Progenitor cell of endocrine pancreas (in vitro differentiated cells): ENCODE results near the gene ANO2. TPM values are rescaled to one million over a fixed set of nuclear protein-coding genes. Genes with fewer than 3 reads are reported as not detected.

Experiments used
- DNase-seq: peaks from one replicate; pipeline ENCODE4 v3.0.0; 2021; ENCODE audit warnings: low spot score; ENCODE audit not compliant: unreplicated experiment
- H3K27ac Mint-ChIP-seq: 2 replicates; pipeline ENCODE4 v1.8.0; 2021; ENCODE audit warnings: mild to moderate bottlenecking, moderate library complexity, mixed read lengths
- H3K27me3 Mint-ChIP-seq: 2 replicates; pipeline ENCODE4 v1.8.0; 2021; ENCODE audit warnings: mixed read lengths
- H3K36me3 Mint-ChIP-seq: 2 replicates; pipeline ENCODE4 v1.8.0; 2022; ENCODE audit warnings: mixed read lengths; ENCODE audit not compliant: insufficient read depth
- H3K4me1 Mint-ChIP-seq: 2 replicates; pipeline ENCODE4 v1.8.0; 2021; ENCODE audit warnings: low read depth, mixed read lengths
- H3K4me3 Mint-ChIP-seq: 2 replicates; pipeline ENCODE4 v1.8.0; 2021; ENCODE audit warnings: low read depth, mild to moderate bottlenecking, moderate library complexity, mixed read lengths
- H3K9me3 Mint-ChIP-seq: 2 replicates; pipeline ENCODE4 v1.8.0; 2021; ENCODE audit warnings: low read depth, mixed read lengths
- CTCF ChIP-seq: fragments of 200-600 bp; sonication (generic); IDR thresholded peaks from one replicate; pipeline ENCODE4 v1.5.0; 2021; ENCODE audit warnings: antibody characterized with exemption, mild to moderate bottlenecking; ENCODE audit not compliant: unreplicated experiment
- total RNA-seq: library from RNA; stranded (reverse); gene quantifications from 2 replicates; pipeline ENCODE4 v1.2.1, GENCODE V29; 2021

The ANO2 gene
- total RNA-seq, 1 donor from 2014 or later = 2.8 TPM

- no peak overlapping the region for H3K27ac Mint-ChIP-seq
- H3K36me3 Mint-ChIP-seq = no peaks in the 10 kb centered on the region
- no peaks in the 10 kb centered on the region for H3K4me1 Mint-ChIP-seq
- no peaks in the 10 kb centered on the region for H3K9me3 Mint-ChIP-seq
- no peak for TF ChIP-seq CTCF
- H3K4me3 Mint-ChIP-seq = no peak overlapping the region
- DNase-seq = peak; percentile 1
- peaks cover 12% of the 10 kb centered on the region for H3K27me3 Mint-ChIP-seq
These were observed 167.6 kb downstream of the ANO2 start for GRCh38 chr12:5777451-5777850.

DNA sequence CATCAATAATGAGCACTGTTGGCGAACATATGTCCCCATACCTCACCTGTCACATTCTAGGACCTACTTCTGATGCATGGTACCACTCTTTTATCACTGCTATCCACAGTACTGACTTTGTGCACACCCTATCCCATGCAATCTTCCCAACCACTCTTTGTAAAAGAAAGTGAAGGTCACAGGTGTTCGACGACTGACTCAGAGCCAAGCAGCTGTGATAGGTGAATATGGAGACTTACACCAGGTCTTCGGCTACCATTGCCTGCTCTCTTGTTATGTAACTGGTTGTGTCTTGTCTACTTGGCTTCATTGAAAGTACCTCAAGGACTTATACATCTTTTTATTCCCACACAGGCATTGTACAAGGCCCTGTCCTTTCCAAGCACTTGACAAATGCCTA, 169.0 kb downstream of the ANO2 start:
- H3K4me1 Mint-ChIP-seq = no peaks in the 10 kb centered on the region
- H3K36me3 Mint-ChIP-seq = no peaks in the 10 kb centered on the region
- DNase-seq = no peak
- no peak overlapping the region for H3K27ac Mint-ChIP-seq
- peaks cover 12% of the 10 kb centered on the region for H3K27me3 Mint-ChIP-seq
- H3K4me3 Mint-ChIP-seq = no peak overlapping the region
- TF ChIP-seq CTCF = no peak
- H3K9me3 Mint-ChIP-seq = no peaks in the 10 kb centered on the region

DNA sequence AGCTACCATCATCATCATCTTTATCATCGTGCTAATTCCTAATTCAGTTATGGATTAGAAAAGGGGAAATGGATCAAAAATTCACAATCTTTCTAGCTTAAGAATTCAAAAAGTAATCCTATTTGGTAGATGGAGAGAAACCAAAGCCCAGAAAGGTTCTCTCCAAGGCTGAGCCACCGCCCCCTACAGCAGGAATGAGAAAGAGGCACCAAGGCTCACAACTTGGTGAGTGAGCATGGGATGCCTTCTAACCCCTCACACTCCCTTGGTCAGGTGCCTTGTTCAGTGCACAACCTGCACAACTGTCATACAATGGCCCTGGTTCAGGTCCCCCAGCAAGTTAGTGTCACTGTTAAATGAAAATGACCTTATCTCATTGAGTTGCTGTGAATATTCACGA, 171.5 kb downstream of the ANO2 start:
- no peaks in the 10 kb centered on the region for H3K4me1 Mint-ChIP-seq
- peak; percentile 22 for TF ChIP-seq CTCF
- H3K27ac Mint-ChIP-seq = no peak overlapping the region
- H3K36me3 Mint-ChIP-seq = no peaks in the 10 kb centered on the region
- H3K9me3 Mint-ChIP-seq = no peaks in the 10 kb centered on the region
- H3K4me3 Mint-ChIP-seq = no peak overlapping the region
- H3K27me3 Mint-ChIP-seq = peaks cover 25% of the 10 kb centered on the region
- DNase-seq = no peak

DNA sequence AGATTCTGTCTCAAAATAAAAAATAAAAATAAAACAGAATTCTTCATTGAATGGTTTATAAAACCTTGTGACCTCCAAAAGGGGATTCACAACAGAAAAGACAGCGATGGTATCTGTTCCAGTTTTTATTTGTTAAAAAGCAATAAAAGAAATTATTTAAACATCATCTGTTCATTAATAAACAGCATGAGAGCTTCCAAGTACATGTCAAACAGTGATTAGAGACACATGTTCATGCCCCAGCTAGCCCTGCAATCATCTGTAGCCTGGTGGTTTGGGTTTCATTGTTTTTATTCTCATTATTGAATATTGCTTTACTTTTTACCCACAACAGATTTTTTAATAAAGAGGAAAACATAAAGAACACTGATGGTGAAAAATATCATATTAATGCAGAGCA, 173.3 kb downstream of the ANO2 start:
- H3K9me3 Mint-ChIP-seq = peaks cover under 1% of the 10 kb centered on the region
- H3K4me3 Mint-ChIP-seq = no peak overlapping the region

GRCh38 chr12:5770727-5771126, 174.3 kb downstream of the ANO2 start:
- H3K4me3 Mint-ChIP-seq = no peak overlapping the region
- H3K36me3 Mint-ChIP-seq = no peaks in the 10 kb centered on the region
- no peak overlapping the region for H3K27ac Mint-ChIP-seq
- H3K9me3 Mint-ChIP-seq = peaks cover 4% of the 10 kb centered on the region
- no peak for TF ChIP-seq CTCF
- peaks cover 25% of the 10 kb centered on the region for H3K27me3 Mint-ChIP-seq
- no peaks in the 10 kb centered on the region for H3K4me1 Mint-ChIP-seq
- no peak for DNase-seq

More for the DNA sequence above, 173.3 kb downstream of the ANO2 start:
- Mint-ChIP-seq H3K4me1 (no peaks in the 10 kb centered on the region), H3K27ac (no peak overlapping the region), H3K27me3 (peaks cover 25% of the 10 kb centered on the region), H3K36me3 (no peaks in the 10 kb centered on the region)
- DNase-seq = no peak
- TF ChIP-seq CTCF = no peak
